GM04503 (cell line): ENCODE data around the gene DIAPH2.
A peak's percentile ranks its signal among the peaks of the same experiment; 100 is the strongest.
"Not testable (repeated sequence)": the region's sequence is repeated elsewhere in the genome, so short reads cannot be mapped to it uniquely, and the experiment has no call there.

ENCODE experiments used
- DNase-seq: peaks from one replicate; pipeline ENCODE4 v3.0.0-alpha.2; 2012; ENCODE audit warnings: low read depth

The DIAPH2 gene

GRCh38 chrX:96833333-96833732 lies 148.7 kb downstream of the DIAPH2 start:
- no peak for DNase-seq

DNA sequence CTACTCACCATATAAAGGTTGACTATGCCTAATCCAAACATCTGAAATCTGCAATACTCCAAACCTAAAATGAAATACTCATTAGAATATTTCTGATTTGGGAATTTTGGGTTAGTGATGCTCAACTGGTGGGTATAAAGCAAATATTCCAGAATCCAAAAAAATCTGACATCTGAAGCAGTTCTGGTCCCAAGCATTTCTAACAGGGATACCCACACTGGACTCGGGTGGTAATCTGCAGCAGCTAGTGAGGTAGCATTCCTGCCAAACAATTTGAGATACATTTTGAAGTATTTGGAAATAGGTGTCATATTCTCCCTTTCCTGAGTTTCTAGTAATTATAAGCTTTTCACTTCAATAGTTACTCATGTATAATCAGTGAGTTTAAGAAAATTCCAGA lies 149.5 kb downstream of the DIAPH2 start:
- no peak for DNase-seq

DNA sequence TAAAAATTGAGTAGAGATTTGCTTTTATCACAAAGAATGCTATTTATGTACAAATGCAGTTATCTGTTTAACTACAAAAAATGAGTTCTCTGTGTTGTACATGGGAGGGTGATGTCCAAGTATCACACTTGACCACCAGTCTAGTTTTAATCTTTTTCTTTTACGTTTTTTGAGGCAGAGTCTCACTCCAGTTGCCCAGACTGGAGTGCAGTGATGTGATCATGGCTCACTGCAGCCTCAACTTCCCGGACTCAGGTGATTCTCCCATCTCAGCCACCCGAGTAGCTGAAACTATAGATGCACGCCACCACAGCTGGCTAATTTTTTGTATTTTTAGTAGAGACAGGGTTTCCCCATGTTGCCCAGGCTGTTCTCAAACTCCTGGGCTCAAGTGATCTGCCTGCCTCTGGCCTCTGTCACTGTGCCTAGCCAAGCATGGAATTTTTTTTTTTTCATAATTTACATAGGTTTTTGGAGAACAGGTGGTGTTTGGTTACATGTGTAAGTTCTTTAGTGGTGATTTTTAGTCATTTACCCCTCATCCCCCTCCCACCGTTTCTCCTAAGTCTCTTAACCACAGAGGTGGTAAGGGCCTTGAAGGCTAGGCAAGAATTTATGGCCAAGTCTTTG lies 151.1 kb downstream of the DIAPH2 start:
- DNase-seq: no peak

DNA sequence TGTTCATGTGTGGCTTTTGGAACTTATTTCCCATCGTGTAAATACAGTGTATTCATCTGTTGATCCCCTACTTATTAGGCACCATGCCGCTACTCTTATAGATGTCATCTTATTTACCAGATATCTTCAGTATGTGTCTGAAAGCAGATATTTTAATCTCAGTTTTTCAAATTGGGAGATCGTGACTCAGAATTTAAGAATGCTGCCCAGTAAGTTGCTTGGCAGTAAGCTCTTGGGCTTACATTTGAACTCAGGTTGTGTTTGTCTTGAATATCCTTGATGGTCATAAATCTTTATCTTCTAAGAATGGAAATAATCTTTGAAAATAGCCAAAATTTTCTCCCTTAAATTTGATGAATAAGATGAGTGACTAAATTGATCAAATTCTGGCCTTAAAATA lies 153.2 kb downstream of the DIAPH2 start:
- DNase-seq: no peak

DNA sequence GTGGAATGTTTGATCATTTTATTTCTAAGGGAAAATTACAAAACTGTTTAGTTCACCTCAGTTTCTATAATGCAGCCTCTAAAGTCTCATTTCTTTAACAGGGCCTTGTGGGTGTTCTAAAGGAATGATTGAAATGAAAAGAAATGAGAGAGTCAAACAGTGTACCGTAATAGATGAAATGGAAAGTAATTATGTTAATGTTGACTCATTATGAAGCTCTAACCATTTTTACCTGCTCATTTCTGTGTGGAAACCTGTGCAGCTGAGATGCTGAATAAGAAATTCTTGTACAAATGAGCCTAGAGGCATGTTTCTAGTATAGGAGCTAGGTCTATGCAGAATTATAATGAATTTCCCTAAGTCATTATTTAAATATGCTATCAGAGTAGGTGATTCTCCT lies 153.9 kb downstream of the DIAPH2 start:
- DNase-seq: no peak

DNA sequence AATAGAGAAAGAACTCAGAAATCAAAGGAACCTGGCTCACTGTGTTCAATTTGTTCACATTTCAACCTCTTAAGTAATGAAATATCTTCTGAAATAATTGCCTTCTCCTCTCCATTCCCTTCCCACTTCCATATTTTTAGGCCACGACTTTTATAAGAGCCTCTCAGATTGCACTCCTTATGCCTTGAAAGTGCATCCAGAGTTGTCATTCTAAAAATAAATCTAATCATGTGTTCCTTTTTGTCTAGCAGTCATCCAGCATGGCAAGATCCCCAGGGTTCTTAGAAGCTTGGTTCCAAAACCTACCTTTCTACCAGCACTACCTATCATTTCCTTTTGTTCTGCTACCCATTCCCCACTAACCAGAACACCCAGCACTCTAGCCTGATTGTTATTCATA lies 156.7 kb downstream of the DIAPH2 start:
- DNase-seq: no peak

- not testable (repeated sequence) for DNase-seq
Observed at GRCh38 chrX:96841866-96842265, 157.2 kb downstream of the DIAPH2 start.

- no peak for DNase-seq
Observed at GRCh38 chrX:96843566-96843965, 158.9 kb downstream of the DIAPH2 start.

- no peak for DNase-seq
Observed at GRCh38 chrX:96846841-96847240, 162.2 kb downstream of the DIAPH2 start.

GRCh38 chrX:96859422-96859821 lies 174.8 kb downstream of the DIAPH2 start:
- DNase-seq: not testable (repeated sequence)

- DNase-seq: no peak
Observed at GRCh38 chrX:96861218-96861617, 176.6 kb downstream of the DIAPH2 start.

GRCh38 chrX:96861661-96862060 lies 177.0 kb downstream of the DIAPH2 start:
- DNase-seq: no peak

DNA sequence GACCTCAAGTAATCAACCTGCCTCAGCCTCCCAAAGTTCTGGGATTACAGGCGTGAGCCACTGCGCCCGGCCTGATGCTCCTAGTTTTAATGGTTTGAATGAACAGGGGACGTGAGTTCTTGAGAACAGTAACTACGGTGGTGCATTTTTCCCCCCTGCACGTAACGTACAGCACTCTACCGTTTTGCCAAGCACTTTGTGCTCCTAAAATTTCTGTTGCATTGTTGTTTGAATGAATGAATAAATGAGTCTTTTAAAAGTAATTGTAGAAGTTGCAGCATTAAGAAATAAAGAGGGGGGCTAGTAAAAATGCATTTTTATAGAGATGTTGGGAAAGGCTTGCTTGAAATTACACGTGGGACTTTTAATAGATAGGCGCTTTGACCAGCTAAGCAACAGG lies 199.0 kb downstream of the DIAPH2 start, which contains the start of gene RPA4:
Gene RPA4 (plus strand): TSS at position 301 of the 400 bp plus-strand sequence. CDS start 403 bp downstream, outside the sequence.
- DNase-seq: no peak

GRCh38 chrX:96884027-96884426 lies 199.4 kb downstream of the DIAPH2 start:
- DNase-seq: no peak

GRCh38 chrX:96889726-96890125 lies 205.1 kb downstream of the DIAPH2 start:
- peak; percentile 19 for DNase-seq

GRCh38 chrX:96906741-96907140 lies 222.1 kb downstream of the DIAPH2 start:
- no peak for DNase-seq

DNA sequence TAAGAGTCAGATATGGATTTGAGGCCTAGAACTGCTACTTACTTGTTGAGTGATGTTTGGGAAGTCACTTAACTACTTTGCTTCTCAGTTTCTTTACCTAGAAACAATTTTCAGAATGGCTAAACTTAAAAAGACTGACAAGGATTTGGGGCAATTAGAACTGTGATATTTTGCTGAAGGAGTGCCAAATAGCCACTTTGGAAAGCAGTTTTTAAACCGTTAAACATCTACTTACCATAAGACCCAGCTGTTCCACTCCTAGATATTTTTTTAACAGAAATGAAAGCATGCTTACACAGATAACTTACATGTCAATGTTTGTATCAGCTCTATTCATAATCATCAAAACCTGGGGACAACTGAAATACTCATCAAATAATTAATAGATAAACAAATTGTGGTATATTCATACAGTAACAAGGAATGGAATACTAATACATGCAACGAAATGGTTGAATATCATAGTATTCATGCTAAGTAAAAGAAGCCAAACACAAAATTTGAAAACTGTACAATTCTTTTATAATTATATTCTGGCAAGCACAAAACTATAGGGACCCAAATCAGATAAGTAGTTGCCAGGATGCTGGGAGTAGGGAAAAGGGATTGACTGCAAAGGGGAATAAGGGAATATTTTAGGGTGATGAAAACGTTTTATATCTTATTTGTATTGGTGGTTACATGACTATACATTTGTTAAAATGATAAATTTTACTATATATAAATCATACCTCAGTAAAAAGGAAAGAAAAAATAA lies 223.1 kb downstream of the DIAPH2 start:
- DNase-seq: no peak

- no peak for DNase-seq
Observed at GRCh38 chrX:96909291-96909690, 224.6 kb downstream of the DIAPH2 start.

DNA sequence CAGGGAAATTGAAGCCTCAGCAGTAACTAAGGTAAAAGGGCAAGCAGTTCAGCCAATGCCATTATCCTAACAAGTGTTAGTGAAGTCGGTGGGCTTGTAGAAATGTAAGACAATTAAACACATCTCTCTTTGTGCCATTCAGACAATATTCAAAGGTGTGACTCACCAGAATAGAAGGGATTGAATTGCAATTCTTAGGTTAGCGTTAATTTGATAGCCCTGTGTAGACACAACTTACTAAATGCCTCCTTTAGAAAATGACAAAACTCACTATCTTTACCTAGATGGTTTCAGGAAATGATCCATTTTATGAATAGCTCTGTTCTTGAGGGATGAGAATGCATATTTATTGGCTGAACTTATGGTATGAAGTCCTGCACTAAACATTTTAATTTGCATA lies 234.2 kb downstream of the DIAPH2 start:
- no peak for DNase-seq

DNA sequence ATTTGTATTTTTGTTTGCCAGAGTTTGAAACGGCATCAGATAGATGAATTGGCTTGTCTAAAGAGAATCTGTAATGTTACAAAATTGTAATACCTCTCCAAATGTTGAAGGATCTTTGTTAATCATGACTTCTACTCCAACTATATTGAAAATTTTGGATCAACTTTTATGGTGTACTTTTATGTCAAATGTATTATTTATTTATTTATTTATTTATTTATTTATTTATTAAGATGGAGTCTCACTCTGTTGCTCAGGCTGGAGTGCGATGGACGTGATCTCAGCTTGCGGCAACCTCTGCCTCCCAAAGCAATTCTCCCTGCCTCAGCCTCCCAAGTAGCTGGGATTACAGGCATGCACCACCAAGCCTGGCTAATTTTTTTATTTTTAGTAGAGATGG lies 235.0 kb downstream of the DIAPH2 start:
- DNase-seq: no peak

DNA sequence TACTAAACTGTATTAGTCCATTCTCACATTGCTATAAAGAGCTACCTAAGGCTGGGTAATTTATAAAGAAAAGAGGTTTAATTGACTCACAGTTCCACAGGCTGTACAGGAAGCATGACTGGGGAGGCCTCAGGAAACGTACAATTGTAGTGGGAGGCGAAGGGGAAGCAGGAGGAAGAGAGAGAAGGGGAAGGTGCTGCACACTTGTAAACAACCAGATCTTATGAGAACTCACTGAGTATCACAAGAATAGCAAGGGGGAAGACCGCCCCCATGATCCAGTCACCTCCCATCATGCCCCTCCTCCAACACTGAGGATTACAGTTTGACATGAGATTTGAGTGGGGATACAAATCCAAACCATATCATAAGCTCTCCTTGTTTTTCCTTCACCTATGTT lies 239.9 kb downstream of the DIAPH2 start:
- DNase-seq: no peak

- DNase-seq: no peak
Observed at GRCh38 chrX:96929036-96929435, 244.4 kb downstream of the DIAPH2 start.

DNA sequence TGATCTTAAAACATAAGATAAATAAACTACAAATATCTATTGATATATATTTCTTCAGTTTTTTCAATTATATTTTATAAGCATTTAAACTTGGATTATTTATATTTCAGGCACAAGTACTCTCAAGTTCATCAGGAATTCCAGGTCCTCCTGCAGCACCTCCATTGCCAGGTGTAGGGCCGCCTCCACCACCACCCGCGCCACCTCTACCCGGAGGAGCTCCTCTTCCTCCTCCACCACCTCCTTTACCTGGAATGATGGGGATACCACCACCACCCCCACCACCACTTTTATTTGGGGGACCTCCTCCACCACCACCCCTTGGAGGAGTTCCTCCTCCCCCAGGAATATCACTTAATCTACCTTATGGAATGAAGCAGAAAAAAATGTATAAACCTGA lies 273.1 kb downstream of the DIAPH2 start:
- DNase-seq: no peak

GRCh38 chrX:96971812-96972211 lies 287.2 kb downstream of the DIAPH2 start:
- no peak for DNase-seq
